ENCODE data around the gene AHCY. TPM values are rescaled to one million over a fixed set of nuclear protein-coding genes. Genes with fewer than 3 reads are reported as not detected.

AHCY gene
- total RNA-seq, 1 experiment from 2014 or later, result 265 TPM

DNA sequence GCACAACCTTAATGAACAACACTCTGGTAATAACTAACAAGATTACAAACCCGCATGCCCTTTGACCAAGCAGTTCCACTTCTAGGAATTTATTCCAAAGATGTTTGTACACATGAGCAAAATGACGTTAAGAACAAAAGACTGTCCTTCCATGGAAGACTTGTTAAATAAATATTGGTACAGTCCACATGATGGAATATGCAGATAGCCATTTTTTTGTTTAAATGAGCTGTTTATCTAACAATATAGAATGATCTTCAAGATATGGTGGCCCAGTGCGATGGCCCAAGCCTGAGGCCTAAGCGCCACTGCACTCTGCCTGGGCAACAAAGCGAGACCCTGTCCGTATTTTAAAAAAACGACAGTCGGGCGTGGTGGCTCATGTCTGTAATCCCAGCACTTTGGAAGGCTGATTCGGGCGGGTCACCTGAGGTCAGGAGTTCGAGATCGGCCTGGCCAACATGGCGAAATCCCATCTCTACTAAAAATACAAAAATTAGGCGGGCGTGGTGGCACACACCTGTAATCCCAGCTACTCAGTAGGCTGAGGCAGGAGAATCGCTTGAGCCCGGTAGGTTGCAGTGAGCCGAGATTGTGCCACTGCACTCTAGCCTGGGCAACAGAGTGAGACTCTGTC, 7.4 kb upstream of the AHCY start:
- Histone ChIP-seq H3K4me3 (ENCODE audit: low read length) (no peak overlapping the region), H4K20me1 (ENCODE audit: low read length) (no peaks in the 10 kb centered on the region), H3K9ac (ENCODE audit: low read length) (no peak overlapping the region), H3K9me3 (ENCODE audit: low read length) (no peaks in the 10 kb centered on the region), H3K79me2 (ENCODE audit: low read length) (no peaks in the 10 kb centered on the region), H3K36me3 (ENCODE audit: low read depth, low read length) (no peaks in the 10 kb centered on the region), H3K4me1 (ENCODE audit: insufficient read depth, low read length) (peaks cover 38% of the 10 kb centered on the region), H3K27me3 (ENCODE audit: low read length) (no peaks in the 10 kb centered on the region), H3K27ac (ENCODE audit: low read length) (no peak overlapping the region), H3F3A (ENCODE audit: low read length, unreplicated experiment) (no peaks in the 10 kb centered on the region), H3K9me2 (replicated peaks; ENCODE audit: low read length) (no peaks in the 10 kb centered on the region), H2AFZ (ENCODE audit: low read length) (no peak overlapping the region), H3K4me2 (ENCODE audit: low read length) (no peak overlapping the region)
- DNase-seq (no peak), ATAC-seq (no peak)
- TF ChIP-seq EZH2 (IDR thresholded peaks at IDR 0.05; ENCODE audit: low read length, unreplicated experiment) (no peak), EZH2phosphoT487 (IDR thresholded peaks at IDR 0.05; ENCODE audit: borderline replicate concordance, low read length) (no peak)
- TF ChIP-seq, protein P1, sequence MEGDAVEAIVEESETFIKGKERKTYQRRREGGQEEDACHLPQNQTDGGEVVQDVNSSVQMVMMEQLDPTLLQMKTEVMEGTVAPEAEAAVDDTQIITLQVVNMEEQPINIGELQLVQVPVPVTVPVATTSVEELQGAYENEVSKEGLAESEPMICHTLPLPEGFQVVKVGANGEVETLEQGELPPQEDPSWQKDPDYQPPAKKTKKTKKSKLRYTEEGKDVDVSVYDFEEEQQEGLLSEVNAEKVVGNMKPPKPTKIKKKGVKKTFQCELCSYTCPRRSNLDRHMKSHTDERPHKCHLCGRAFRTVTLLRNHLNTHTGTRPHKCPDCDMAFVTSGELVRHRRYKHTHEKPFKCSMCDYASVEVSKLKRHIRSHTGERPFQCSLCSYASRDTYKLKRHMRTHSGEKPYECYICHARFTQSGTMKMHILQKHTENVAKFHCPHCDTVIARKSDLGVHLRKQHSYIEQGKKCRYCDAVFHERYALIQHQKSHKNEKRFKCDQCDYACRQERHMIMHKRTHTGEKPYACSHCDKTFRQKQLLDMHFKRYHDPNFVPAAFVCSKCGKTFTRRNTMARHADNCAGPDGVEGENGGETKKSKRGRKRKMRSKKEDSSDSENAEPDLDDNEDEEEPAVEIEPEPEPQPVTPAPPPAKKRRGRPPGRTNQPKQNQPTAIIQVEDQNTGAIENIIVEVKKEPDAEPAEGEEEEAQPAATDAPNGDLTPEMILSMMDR (conservative IDR thresholded peaks at IDR 0.05; ENCODE audit: low read depth, low read length), result no peak
- no TSS peak for BruUV-seq (replicated peaks)
- ChIA-PET CTCF (interaction anchor here (0.5 kb wide), 1 partner anchor 25 kb away, joined by 4 read pairs; no protein-coding TSS in a partner anchor), POLR2A (ENCODE audit: unreplicated experiment) (no interaction called here)
- intact Hi-C loops (cut with micrococcal nuclease), result no loop called here

DNA sequence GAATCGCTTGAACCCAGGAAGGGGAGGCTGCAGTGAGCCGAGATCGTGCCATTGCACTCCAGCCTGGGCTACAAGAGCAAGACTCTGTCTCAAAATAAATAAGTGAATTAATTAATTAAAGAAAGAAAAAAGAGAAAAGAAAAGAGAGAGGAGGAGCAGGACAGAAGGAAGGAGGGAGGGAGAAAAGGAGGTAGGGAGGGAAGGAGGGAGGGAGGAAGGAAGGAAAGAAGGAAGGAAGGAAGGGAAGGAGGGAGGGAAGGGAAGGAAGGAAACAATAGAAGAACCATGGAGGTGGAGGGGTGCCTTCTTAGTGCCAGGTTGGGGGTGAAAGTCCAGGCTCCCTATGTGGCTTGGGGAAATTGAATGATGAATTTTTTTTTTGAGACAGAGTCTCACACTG, 6.5 kb upstream of the AHCY start:
- no peak for DNase-seq
- no peaks in the 10 kb centered on the region for H3F3A ChIP-seq (ENCODE audit: low read length, unreplicated experiment)
- no peak for TF ChIP-seq EZH2phosphoT487 (IDR thresholded peaks at IDR 0.05; ENCODE audit: borderline replicate concordance, low read length)
- TF ChIP-seq EZH2 (IDR thresholded peaks at IDR 0.05; ENCODE audit: low read length, unreplicated experiment), result no peak
- TF ChIP-seq, protein P1 (conservative IDR thresholded peaks at IDR 0.05; ENCODE audit: low read depth, low read length), result no peak
- H3K4me3 ChIP-seq (ENCODE audit: low read length), result no peak overlapping the region
- peaks cover 29% of the 10 kb centered on the region for H3K4me1 ChIP-seq (ENCODE audit: insufficient read depth, low read length)
- H3K9me3 ChIP-seq (ENCODE audit: low read length), result no peaks in the 10 kb centered on the region
- no peaks in the 10 kb centered on the region for H4K20me1 ChIP-seq (ENCODE audit: low read length)
- ChIA-PET POLR2A (ENCODE audit: unreplicated experiment) (interaction anchor here (0.6 kb wide), 1 partner anchor 59 kb away, joined by 3 read pairs; no protein-coding TSS in a partner anchor), CTCF (interaction anchor here (0.6 kb wide), 1 partner anchor 158 kb away, joined by 4 read pairs; no protein-coding TSS in a partner anchor)
- ATAC-seq, result no peak
- no peaks in the 10 kb centered on the region for H3K9me2 ChIP-seq (replicated peaks; ENCODE audit: low read length)
- H3K27ac ChIP-seq (ENCODE audit: low read length), result no peak overlapping the region
- no peaks in the 10 kb centered on the region for H3K36me3 ChIP-seq (ENCODE audit: low read depth, low read length)
- H3K4me2 ChIP-seq (ENCODE audit: low read length), result no peak overlapping the region
- intact Hi-C loops (cut with micrococcal nuclease), result no loop called here
- H3K27me3 ChIP-seq (ENCODE audit: low read length), result no peaks in the 10 kb centered on the region
- no peak overlapping the region for H3K9ac ChIP-seq (ENCODE audit: low read length)
- H2AFZ ChIP-seq (ENCODE audit: low read length), result no peak overlapping the region
- BruUV-seq (replicated peaks), result no TSS peak
- H3K79me2 ChIP-seq (ENCODE audit: low read length), result no peaks in the 10 kb centered on the region

All from PC-3 (cell line).